Suppressor macrophage treated with lipopolysaccharide for 4 hours (primary cell): ENCODE results near the gene CNTNAP3.
"Not testable (repeated sequence)": the region's sequence is repeated elsewhere in the genome, so short reads cannot be mapped to it uniquely, and the experiment has no call there.

Source experiments
- DNase-seq: peaks from one replicate; pipeline ENCODE4 v3.0.0-alpha.2; 2020

Gene CNTNAP3

DNA sequence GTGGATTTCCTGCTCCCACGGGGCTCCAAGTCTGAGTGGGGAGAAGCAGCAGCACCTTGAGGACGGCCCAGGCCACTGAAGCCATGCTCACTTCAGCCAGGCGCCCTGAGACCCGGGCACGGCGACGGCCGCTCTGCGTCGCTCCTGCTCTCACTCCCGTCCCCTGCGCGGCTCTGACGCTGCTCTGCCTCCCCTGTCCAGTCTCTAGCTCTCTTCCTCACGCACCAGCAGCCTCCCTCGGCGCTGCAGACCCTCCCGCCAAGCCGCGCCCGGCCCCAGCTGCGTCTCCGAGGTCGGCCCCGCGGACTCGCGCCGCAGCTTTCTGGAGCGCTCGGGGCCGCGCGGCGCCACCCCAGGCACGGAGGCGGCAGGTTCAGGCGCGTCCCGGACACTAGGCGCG is at the start of gene CNTNAP3:
Gene CNTNAP3 (minus strand): TSS at position 188 of the 400 bp plus-strand sequence. CDS start 103 bp downstream, at position 85.
- DNase-seq: not testable (repeated sequence)

DNA sequence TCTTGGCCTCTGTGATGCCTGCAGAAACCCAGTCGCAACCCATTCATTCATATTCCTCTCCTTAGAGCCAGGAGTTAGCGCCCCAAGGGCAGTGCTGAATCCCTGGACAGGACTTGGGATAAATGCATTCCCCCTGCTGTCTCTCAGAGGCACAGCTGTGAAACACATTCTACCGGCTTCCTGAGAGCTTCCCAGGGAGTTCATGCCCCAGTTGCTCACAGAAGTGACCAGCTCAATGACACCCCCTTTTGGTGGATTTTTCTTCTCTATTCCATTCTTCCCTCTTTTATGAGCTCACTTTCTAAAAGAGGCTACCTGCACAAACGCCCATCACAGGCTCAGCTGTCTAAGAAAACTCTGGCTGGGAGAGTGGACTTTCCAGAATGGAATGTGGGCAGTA is 8.0 kb downstream of the CNTNAP3 start:
- not testable (repeated sequence) for DNase-seq

DNA sequence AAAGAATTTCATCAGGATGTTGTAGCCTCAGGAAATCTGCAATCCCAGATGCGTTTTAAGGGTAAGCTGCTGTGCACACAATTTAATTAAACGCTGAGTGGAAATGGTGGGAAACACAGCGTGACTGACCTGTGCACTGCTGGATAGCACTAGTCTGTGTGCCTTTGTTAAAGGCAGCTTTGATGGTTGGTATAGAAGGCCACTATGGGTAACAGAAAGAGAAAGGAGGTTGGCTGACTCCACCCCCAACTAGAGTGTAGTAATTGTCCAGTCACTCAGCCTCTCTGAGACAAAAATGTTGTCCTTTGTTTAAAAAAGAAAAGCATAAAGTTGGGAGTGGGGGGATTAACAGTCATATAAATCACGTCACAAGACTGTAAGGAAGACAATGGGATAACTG is 45.5 kb downstream of the CNTNAP3 start:
- DNase-seq: not testable (repeated sequence)

DNA sequence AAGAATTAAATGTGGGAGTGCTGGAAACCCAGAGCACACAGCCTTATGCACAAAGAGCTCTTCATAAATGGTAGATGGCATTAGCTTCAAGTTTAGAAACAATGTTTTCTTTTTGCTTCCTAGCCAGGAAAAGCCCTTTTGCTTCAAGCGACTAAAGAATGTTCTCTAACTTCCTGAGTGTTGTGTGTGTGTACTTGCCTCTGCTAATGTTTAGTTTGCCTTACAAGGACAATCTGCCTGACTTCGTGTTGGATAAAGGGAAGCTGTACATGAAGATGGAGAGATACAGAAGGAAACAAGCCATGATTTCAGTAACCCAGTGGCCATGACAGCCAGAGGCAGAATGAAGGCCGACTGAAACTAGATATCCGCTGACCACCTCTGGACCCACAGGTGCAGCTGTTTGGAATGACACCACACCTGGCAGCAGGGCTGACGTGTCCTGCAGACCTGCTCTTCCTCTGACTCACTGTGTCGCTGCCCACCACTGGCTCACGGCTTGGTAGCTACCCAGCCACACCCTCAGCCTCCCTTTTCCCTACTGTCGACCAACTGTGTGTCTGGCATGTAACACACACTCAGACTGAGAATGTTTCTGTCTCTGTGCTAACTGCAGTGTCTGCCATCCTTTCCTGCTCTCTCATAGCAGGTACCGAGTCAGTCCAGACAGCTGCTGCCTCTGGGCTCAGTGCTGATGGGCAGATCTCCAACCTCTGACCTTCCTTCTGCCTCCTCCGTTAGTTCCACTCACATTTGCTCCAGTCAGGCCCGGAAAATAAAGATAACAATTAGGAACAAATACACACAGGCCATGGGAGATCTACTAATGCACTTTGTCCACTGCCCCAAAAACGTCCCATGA is 55.6 kb downstream of the CNTNAP3 start:
- not testable (repeated sequence) for DNase-seq

DNA sequence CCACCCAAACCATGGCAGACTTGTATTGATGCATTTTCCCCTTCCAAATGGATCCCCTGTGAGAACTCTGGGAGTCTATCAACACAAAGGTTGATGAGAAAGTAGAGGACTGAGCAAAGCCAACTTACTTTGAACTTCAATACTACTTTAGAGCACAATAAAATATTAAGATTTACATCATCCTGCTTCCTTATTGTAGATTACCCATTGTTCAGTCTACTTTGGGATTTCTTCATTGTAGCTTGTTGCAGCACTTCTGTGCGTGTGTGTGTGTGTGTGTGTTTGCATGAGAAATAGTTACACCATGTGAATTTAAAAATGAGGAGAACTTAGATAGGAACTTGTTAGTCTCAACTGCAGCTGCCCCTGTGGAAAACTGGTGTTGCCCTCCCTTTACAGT is 72.0 kb downstream of the CNTNAP3 start:
- not testable (repeated sequence) for DNase-seq

DNA sequence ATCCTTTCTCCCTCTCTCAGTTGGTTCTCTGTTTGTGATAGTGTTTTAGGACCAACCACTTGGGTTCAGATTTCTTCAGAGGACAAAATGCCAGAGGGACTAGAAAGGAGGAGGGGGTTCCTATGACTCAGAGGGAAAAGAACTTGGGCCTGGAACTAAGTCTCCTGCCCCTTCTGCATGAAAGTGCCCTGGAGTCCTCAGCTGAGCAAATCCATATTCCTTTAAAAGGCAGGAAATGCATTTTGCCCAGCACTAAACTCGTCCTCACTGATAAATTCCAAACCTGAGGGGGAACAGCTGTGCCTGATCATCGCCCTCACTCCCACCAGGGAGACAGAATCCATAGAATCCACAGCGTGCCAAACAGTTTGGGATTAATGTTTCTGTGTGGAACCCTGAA is 78.2 kb downstream of the CNTNAP3 start:
- DNase-seq: not testable (repeated sequence)

DNA sequence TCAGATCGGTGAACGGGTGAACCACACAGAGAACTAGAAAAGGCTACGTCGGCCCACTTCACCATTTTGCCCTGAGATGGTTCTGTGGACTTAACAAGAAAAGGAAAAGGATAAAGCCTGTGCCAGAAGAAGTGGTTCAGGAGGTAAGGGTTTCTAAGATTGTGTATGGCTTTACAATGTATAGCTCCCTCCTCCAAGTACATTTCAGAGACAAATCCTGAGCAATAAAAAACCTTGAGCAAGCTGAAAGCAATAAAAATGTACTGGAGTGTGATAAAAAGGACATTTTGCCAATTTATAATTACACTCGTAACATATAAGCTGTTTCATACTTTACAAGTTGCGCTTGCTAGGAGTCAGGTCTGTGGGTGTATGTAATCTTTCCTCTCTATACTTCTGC is 81.3 kb downstream of the CNTNAP3 start:
- not testable (repeated sequence) for DNase-seq

DNA sequence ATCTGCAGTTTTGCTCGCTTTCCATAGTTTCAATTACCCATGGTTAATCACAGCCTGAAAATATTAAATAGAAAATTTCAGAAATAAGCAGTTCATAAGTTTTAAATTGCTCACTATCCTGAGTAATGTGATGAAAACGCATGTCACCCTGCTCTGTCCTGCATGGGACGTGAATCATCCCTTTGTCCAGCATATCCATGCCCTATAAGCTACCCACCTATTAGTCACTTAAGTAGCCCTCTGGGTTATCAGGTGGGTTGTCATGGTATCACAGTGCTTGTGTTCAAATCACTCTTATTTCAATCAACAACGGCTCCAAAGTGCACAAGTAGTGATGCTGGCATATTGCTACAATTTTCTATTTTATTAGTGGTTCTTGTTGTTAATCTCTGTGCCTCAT is 82.1 kb downstream of the CNTNAP3 start:
- DNase-seq: not testable (repeated sequence)

DNA sequence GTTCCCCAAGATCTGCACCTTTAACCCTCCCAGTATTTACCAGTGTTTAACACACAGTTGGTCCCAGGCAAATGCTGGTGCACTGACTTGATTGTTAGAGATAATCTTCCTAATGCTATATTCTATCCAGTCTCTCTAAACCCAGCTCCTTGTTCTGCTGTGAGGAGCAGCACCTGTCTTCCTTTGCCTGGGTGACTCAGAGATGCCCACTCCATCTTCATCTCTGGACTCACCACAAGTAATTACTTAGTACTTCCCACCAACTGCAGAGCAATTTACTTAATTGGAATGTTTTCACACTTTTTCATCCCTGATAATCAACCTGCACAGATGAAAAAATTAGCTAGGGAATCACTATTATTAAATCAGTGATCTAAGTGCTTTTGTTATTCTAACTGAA is 87.6 kb downstream of the CNTNAP3 start:
- not testable (repeated sequence) for DNase-seq

DNA sequence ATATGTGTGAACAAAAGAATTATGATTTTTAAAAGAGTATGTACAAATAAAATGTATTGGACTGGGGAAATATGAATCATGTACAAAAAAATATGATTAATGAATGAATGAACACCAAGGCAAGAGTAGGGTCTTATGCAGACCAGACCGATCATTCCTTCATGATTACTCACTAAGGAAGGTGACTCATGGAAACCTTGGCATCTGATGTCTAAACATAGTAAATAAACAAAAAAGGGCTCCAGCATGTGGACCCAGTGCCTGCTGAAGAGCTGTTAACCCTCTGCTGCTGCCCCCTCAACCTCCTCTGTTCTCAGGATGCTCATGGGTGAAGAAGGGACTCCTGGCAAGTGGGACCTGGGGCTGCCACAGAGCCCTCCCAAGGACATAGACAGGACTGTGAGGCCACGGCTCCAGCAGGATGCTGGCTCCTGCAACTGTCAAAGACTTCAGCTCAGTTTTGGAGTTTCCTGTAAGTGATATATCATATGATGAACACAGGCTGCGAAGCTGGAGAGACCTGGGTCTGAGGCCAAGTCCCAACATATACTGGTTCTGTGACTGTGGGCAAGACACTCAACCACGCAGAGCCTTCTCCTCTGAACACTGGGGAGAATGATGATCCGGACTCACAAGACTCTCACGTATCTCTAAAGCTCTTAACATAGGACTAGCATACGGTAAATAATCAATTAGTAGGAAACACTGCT is 89.8 kb downstream of the CNTNAP3 start:
- DNase-seq: not testable (repeated sequence)

DNA sequence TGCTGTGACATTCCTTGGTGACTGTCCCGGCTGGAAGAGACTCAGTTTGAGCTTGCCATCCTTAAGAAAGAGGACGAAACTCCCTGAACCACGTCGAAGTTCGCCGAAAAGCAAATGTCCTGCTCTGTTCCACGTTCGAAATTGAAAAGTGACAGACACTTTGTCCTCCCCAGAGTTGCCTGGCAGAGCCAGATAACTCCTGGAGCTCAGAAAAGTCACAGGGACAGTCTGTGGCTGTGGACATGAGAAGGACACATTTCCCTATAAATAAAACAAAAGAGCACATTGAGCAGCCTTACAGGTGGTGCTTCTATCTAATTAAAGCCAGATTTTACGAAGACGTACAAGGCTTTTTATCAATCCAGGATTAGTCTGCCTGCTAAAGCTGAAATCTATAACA is 116.6 kb downstream of the CNTNAP3 start:
- DNase-seq: not testable (repeated sequence)

DNA sequence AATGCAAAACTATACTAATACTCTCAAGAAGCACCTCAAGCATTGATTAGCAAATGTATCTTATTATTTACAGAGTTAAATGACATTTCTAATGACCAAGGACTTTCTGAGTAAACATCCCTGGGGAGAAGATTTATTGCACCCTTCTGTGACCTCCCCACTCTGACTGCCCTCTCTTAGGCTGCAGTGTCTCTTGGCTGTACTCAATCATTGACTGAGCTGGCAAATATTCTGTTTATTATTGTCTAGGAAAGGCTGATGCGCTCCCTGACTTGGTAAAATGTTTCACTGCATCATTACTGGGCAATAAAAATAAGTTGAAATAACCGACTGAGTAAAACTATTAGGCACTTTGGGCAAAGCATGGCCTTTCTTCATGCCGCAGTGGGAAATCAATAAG is 130.3 kb downstream of the CNTNAP3 start:
- not testable (repeated sequence) for DNase-seq

DNA sequence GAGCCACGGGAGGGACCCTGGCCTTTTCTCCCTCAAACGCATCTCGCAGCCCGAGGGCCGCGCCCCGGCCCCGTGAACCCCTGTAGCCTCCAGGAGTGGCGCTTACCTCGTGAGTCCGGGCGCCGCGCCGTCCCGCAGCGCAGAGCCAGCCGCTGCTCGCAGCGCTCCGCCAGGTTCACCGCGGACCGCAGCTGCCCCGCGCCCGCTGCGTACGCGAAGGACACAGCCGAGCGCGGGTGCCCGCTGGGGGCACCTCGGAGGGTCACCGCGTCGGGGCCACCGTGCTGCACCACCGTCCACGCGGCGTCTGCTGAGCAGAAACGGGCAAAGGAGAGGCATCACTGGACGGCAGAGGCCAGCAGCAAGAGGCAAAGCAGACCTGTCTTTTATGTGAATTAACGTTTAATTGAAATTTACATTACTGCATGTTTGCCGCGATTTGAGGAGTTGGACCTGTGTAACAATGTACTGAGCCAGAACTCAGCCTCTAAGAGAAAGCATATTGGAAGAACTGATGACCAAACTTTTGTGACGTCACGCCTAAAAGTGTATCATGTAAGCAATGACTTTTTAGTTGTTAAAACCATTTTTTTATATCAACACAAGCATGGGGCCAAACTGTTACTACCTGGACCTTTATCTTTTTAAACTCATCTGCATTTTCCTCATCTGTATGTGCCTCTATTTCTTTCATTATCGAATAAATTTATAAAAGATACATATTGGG is 155.0 kb downstream of the CNTNAP3 start:
- DNase-seq: not testable (repeated sequence)

DNA sequence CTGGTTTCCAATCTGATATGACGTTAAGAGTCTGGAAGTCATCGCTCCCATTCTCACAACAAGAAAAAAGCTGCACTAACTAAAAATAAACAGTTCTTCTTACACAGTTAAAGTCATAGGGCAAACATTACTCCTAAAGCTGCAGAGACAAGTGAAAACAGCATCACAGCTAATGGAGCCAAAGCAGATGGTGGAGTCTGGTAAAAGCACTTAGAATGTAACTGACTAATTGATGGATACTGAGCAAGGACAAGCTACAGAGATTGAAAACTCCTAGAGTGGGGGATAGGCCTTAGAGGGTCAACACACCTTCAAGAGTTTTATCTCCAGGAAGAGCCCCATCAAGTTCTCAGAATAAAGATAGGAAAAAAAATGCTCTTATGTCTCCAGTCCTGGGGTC is 166.6 kb downstream of the CNTNAP3 start:
- not testable (repeated sequence) for DNase-seq

DNA sequence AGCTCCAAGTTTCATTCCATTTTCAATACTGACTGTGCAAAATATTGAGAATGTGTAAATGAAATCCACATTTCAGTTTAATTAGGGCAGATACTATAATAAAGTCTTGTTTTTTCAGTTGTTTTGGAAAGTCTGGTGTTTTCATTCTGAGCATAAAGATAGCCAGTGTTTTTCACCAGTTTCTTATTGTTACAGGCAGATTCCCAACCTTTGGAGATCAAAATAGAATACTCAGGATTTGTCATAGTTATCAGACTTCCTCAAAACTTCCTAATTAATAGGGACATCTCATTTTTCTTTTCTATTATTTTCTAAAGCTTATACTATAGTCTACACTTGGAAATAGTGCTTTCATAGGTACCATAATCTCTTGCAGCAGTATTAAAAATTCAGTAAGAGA is 176.2 kb downstream of the CNTNAP3 start:
- not testable (repeated sequence) for DNase-seq

DNA sequence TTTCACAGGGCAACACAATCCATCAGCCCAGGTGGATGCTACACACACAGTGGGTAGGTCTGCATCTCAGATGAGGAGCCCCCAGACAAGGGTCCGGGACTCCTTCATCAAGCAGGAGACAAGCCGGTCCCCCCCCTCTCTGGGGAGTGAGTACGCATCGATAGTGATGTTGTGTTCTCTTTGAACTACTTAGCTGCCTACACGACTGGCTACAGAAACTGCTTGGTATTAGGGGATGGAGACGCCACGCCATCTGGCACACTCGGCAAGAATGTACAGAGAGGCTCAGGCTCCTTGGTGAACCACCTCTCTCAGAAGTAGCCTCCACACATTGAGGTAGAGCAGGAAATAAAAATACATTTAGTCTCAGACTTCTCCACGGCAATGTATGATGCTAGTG is 179.8 kb downstream of the CNTNAP3 start:
- no peak for DNase-seq

DNA sequence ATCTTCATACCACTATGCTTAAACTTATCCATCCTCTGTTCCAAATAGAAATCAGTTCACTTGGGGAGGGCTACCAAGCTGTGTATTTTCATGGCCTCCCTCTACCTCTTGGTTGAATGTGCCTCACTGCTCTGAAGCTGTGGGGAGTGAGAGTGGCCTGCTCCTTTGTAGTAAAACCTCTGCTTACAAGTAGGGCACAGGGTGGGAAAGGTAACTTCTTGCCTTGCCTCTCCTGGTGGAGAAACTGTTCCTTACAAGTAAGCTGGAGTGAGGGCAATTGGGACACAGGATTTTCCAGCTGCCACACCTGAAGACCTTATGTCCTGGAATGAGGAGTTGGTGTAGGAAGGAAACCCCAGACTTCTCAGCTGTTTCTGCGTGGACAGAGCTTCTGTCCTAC is 190.8 kb downstream of the CNTNAP3 start:
- DNase-seq: not testable (repeated sequence)

DNA sequence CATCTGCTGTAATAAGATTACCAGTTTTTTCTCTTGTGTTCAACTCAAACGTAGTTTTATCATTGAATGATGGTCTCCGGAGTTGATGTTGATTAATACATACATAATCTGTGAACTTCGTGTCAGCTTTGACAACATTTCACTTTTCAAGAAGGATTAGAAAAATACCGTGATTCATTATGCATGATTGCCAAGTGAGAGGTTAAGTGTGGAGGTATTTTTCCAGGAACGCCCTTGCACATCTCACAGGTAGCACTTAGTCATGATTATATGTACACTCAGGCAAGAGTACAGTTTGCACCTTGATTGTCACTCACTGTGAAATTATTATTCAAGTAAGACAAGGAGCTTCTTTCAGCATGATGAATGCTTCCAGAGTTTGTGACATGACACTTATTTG is 202.7 kb downstream of the CNTNAP3 start:
- DNase-seq: not testable (repeated sequence)

DNA sequence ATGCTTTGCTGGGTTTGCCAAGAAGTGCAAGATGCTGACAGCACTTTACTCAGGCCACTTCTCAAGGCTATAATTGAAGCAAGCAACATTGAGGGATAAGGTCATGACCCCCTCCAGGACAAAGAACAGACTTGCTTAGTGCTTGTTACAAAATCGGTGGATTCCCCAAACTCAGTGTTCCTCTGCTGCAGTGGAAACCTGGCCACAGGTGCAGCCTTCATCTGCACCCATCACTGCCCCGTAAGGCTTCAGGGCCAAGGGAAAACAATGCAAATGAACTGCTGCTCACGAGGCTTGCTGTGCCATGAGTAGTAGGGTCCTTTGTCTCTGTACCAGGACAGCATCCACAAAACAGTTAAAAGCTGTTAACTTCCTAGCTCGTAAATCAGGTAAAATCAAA is 205.4 kb downstream of the CNTNAP3 start:
- DNase-seq: not testable (repeated sequence)

DNA sequence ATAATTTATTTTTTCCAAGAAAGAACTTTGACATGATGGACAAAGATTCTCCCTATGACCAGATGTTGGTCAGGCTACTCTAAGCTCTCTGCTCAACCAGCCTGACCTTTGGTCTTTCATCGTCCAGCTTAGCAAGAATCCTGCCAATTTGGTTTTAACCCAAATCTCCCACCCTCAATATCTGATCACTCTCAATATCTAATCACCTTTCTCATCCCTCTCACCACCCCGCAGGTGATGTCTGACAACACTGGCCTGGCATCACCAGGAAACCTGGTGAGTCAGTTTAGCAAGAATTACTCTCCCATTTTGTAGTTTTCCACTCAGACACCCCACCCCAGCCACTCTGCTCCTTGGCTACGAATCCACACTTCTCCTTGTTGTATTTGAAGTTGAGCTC is 207.9 kb downstream of the CNTNAP3 start:
- not testable (repeated sequence) for DNase-seq

DNA sequence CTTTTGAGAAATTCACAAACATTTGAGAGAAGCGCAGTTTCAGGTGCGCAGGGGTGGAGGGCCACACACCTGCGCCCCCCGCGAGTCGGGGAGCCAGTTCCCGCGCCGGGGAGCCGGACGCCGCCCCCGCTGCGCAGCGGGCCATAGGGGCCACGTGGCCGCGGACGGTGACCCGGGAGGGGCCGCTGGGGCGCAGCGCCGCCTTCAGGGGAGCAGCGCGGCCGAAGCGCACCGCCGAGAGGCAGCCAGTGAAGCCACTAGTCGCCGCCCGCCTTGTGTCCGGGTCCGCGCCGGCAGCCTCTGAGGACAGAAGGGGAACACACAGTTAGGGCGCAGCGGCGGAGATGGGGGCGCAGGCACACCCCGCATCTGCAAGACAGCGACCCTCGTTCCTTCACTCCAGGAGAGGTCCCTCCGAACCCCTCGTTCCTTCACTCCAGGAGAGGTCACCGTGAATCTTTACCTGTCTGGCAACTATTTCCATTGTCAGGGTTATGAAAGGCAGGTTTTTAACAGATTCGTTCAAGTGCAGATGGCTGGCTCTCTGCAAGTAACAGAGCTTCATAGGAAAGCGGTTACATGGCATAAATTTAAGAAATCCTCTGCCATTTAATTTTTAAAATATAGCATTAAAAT is 209.2 kb downstream of the CNTNAP3 start:
- DNase-seq: peak; percentile 1

DNA sequence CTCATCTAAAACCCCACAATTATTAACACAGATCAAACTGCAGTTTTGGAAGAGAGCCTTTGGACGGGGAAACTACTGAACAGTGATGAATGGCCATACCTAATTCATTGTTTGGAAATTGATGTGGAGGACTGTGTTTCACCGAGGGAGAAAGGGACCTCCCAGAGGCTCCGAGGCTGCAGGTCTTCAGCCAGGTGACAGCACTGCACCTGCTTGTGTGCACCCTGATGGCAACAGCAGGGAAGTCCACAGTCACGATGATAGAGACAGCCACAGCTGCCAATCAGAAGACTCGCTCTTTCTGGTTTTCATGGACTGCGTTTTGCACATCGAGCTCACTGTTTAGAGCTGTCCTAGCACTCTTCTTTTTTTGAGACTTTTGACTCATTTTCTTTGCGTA is 214.4 kb downstream of the CNTNAP3 start:
- DNase-seq: not testable (repeated sequence)

DNA sequence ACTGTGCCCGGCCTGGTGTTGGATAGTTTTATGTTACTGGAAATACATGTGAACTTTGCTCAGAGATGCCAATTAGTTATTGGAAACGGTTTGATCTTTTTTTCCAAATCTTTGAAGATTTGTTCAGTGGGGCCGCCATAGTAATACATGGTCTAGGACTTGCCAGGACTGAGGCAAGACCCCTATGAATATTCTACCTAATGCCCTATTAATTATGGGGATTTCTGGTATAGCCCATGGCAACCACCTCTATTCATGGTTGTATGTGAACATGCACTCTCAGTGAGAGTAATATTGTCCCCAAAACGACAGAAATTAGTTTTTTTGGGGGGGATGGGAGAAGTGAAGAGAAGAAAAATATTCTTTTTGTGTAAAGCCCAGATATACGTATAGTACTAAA is 220.3 kb downstream of the CNTNAP3 start:
- DNase-seq: not testable (repeated sequence)
